Ecto neural progenitor cell (in vitro differentiated cells): Measurements from ENCODE around the gene KCNH3.
A peak's percentile ranks its signal among the peaks of the same experiment; 100 is the strongest.
"Not testable (repeated sequence)": the region's sequence is repeated elsewhere in the genome, so short reads cannot be mapped to it uniquely, and the experiment has no call there.

Source experiments
- DNase-seq: peaks from one replicate; pipeline ENCODE4 v3.0.0-alpha.2; 2018; ENCODE audit warnings: low spot score

Gene KCNH3

DNA sequence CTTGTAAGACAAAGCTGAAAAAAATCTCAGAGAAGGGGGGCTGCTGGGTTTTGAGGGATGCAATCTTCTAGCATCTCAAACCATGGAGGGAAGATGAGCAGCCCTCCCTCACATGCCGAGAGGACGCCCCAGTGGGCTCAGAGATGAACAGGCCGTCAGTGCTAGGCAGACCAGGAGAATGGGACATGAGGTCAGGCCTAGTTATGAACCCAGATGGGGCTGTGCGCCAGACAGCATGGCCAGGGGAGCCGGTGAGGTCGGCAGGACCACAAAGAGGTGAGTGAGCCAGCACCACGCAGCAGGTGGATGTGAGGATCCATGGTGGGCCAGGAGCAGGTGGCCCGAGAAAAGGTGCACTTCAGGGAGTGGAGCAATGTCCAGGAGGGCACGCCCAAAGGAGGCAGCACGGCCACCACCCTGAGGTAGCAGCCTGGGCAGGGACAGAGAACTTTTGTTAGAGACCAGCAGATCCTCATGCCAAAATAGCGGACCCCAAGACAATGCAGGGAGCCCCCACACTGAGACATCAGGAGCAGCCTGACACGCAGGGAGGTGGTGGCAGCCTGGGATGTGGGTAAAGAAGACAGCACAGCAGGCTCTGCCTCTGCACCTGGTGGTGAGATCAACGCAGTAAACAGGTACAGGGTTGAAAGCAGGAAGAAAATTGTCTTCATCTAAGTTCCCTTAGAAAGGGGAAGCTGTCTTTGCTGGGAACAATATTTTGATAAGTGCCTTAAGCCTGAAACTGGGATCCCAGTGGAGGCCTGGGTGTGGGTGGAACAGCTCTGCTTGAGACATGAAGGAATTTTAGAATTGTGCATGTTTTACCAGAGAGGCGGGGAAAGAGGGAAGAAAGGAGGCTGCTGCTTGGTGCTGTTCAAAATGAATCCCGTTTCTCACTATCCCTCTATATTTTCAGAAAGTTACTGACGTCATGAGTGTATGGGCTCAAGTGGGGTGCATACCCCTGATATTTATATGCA is 46.9 kb downstream of the KCNH3 start:
- no peak for DNase-seq

DNA sequence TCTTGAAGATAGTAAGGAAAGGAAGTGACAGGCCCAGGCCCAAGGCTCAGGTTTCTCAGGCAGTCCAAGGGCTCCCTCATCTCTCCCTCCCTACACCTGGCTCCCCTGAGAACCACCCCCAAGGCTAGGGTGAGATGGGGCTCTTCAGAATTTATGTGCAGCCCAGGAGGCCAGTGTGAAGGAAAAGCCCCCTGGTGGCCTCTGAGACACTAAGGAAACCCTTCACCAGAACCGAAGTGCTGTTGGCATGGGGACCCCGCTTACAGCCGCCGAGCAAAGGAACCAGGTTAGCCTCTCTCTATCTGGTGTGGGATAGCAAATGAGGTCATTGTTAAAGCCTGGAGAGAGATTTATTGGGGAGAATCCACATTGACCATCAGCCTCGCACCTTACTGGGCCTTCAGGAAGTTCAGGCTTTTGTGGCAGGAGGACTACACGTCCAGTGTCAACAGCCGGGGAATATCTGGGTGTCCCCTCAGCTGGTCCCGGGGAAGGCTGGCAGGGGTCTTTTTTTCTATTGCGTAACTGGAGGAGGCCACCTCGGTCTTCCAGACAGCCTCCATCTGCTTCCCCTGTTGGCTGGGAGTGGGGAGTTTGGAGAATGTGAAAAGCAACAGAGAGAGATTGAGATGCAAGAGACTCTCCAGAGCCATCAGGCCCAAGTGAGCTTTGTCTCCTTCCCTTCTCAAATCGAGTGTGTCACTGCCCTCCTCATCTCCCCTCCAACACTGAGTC is 48.5 kb downstream of the KCNH3 start:
- DNase-seq = no peak

DNA sequence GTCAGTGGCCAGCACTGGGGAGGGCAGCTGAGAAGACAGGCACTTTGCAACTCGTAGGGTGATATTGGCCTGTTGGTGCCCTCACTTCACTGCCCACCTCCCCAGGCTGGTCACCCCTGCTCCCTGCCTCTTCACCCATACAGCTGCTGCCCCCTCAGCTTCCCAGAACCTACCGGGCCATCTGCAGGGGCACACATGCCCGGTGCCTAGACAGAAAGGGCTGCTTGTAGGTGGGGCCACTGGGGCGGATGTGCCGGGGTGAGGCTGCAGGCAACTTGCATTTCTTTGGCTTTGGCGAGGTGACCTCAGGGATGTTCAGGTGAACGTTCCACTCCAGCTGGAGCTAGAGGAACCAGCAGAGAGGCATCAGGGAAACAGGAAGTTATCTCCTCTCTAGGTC is 49.5 kb downstream of the KCNH3 start:
- DNase-seq = no peak

DNA sequence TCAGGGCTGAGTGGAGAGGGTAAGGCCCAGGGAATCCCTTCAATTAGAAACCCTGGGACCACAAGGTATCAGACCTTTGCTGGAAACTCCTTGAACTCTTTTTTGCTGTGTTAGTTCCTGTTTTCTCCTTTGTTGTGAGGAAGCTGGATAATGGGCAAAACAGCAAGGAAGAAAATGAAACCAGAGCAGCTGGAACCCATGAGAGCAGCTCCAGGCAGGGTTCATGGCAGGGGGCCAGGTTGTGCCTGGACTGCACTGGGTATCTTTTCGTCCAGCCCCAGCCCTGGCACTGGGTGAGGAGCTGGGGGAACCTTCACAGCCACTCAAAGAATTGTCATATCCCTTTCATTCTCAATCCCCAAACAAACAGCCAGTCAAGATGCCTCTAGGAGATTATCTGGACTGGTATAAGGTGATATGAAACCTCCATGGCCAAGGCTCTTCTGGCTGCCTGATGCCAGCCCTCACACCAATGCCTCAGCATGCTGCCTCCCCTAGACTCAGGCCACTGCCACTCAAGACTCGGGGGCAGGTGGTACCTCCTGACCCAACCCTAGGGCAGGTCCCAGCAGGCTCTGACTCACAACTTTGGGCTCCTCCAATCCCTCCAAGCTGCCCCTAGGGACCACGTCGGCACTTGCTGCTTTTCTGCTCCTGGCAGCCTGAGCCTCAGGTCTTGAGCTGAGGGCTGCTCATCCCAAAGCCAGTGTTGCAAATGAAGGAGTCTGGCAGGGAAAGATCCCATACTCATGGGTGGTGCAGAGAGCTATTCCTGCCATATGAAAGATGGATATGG is 50.1 kb downstream of the KCNH3 start:
- no peak for DNase-seq

DNA sequence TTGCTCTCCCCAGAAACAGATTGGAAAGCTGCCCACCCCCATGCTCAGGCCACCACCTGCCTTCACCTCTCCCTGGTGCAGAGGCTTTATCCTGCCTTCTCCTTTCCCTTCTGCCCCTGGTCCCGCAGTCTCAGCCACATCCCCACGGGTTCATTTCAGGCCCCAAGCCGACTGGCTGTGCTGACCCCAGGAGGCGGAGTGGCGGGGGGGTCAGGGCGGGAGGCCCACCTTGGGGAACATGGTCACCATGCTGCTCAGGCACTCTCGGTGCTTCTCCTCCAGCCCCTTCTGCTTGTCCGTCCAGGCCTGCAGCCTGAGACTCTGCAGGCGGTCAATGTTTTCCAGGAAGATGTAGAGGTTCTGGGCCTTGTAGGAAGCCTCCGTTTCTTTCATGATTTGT is 59.7 kb downstream of the KCNH3 start:
- no peak for DNase-seq

DNA sequence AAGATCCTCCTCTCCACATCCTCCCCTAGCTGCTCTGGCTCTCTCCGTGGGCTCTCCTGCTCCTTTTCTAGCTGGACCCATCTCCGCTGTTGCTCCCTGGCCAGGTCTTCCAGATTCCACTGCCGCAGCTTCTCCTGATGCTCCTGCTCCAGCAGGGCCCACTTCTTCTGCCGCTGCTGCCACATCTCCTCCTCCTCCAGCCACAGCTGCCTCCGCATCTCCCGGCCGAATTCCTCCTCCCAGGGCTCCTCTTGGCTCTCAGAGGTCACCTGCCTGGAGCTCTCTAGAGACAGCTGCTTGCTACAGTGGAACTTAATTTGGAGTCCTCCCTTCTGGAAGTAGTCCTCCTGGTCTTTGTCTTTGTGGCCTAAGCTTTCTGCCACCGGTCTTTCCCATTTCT is 61.1 kb downstream of the KCNH3 start:
- DNase-seq = no peak

DNA sequence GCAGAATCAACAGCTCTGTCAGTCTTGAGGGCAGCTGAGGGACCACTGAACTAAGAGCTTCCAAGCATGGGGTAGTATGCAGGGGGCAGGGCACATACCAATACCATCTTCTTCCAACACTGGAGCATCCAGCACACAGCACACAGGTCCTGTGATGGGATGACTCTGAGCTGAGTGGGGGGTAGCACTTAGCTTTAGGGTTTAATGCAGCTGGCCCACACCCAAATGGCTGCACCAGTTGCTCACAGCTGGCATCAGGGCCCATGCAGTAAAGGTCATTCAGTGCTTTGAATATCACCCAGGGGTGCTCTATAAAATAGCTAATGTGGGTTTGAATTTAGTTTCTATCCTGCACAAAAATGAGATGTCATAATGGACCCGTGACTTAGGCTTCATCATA is 64.9 kb downstream of the KCNH3 start:
- peak; percentile 36 for DNase-seq

DNA sequence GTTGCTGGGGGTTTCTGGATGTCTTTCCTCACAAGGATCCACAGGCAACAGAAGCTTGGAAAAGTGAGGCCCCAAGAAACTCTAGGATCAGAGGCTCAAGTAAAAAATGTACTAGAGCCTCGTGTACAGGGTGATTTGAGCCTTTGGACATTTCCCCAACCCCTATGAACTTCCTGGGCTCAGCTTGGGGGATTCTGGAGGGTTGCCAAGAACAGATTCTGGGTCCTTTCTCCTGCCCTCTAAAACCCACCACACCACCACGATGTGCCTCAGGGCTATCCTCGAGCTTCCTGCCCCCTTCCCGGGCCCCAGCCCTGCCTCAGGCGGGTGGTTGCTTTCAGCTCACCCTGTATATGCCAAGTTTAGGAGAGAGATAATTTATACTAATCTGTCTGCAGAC is 66.0 kb downstream of the KCNH3 start:
- no peak for DNase-seq

DNA sequence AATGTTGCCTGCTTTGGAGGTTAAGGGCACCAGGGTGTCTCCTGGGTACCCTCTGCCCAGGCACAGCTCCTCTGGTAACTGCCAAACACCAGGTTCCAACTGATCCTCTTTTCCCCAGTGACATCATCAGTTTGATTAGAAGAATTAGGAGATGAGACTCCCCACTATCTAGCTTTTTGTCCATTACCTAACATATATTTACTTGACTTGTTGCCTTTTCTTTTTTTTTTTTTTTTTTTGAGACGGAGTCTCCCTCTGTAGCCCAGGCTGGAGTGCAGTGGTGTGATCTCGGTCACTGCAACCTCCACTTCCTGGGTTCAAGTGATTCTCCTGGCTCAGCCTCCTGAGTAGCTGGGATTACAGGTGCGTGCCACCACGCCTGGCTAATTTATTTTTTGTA is 66.7 kb downstream of the KCNH3 start, which contains the start of gene FAM186B:
TSS of gene FAM186B (minus strand) at position 101 of the 400 bp plus-strand sequence. CDS start 162 bp downstream, outside the sequence.
- DNase-seq = not testable (repeated sequence)
